Measurements from ENCODE around the gene DIP2C. TPM values are rescaled to one million over a fixed set of nuclear protein-coding genes. Genes with fewer than 3 reads are reported as not detected.

The DIP2C gene
- total RNA-seq, 1 donor = 19.9 TPM

DNA sequence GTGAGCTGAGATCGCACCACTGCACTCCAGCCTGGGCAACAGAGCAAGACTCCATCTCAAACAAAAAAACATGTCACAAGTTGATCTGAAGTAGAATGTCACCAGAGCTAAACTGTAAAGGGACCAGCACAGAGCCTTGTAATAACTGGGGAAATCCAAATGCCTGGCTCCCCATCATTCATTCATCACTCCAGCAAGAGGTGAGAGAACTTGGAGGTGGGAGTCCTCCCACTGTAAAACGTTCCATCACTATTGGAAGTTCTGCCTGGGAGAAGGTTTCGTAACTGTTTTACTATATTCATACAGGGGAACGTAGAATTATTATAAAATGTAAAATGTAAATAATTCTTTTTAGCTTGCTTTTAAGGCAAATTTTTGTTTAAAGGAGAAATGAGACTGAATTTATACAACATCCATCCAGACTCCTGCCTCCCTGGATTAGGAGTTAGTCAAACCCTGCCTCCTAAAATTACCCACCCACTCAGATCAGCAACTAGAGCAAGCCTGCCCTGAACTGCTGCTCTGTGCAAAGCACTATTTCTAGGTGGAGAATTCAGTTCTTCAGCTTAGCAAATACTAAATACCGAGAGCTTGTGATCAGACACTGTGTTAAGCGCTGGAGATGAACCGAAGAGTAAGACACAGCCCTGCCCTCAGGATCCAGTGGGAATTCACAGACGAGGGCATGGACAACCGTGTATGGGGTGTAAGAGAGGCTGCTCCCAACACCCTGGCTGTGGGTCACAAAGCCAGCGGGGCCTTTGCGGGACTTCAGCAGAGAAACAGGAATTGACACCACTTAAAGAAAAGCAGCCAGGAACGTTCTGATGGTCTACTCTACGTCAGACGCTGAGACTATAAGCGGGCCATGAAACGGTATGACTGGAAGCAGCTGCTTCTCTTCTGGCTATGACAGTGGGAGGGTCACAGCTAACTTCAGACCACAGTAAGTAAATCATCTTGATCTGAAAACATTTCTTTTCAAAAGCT is 345.9 kb downstream of the DIP2C start:
- peak; percentile 31 for DNase-seq (ENCODE audit: low read depth)
- no peak overlapping the region for H3K4me3 ChIP-seq (ENCODE audit: low read depth, low read length)
- TF ChIP-seq, protein P1, sequence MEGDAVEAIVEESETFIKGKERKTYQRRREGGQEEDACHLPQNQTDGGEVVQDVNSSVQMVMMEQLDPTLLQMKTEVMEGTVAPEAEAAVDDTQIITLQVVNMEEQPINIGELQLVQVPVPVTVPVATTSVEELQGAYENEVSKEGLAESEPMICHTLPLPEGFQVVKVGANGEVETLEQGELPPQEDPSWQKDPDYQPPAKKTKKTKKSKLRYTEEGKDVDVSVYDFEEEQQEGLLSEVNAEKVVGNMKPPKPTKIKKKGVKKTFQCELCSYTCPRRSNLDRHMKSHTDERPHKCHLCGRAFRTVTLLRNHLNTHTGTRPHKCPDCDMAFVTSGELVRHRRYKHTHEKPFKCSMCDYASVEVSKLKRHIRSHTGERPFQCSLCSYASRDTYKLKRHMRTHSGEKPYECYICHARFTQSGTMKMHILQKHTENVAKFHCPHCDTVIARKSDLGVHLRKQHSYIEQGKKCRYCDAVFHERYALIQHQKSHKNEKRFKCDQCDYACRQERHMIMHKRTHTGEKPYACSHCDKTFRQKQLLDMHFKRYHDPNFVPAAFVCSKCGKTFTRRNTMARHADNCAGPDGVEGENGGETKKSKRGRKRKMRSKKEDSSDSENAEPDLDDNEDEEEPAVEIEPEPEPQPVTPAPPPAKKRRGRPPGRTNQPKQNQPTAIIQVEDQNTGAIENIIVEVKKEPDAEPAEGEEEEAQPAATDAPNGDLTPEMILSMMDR (IDR thresholded peaks at IDR 0.05; ENCODE audit: insufficient read depth, low read depth, low read length) = no peak

DNA sequence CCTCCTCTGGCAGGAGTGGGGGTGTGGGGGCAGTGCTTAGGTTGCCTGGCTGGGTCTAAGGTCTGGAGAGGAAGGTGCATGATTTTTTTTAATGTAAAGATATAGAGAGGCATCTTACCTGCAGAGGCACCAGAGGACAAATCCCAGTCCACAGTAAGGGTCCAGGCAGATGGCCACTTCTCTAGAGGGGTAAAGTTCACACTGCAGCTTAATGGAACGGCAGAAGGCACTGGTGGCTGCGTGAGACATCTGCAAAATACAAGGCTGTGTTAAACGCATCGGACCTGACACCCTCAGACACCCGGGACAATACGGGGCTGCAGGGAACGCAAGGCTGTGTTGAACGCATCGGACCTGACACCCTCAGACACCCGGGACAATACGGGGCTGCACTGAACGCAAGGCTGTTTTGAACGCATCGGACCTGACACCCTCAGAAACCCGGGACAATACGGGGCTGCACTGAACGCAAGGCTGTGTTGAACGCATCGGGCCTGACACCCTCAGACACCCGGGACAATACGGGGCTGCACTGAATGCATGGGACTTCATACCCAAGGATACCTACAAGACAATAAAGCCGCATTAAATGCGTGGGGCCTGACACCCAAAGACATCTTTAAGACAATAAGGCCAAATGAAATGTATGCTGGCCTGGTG is 348.3 kb downstream of the DIP2C start:
- no peak for DNase-seq (ENCODE audit: low read depth)
- H3K4me3 ChIP-seq (ENCODE audit: low read depth, low read length) = no peak overlapping the region
- TF ChIP-seq, protein P1 (IDR thresholded peaks at IDR 0.05; ENCODE audit: insufficient read depth, low read depth, low read length) = no peak

DNA sequence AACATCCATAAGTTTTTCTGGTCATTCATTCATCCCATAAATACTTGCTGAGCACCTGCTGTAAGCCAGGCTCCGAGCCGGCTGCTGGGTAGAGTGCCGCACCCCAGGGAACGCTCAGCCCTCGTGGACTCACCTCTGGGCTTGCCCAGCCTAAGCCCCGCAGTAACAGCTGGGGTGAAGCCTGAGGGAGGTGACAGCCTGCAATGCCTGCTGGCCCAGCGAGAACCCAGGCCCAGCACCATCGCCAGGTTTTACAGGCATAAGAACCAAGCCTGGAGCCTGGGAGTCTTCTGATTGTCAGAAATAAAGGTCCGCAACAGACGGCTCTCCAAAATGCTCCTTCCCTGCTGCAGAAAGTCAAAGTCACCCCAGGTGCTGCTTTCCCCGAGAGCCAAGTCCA is 348.8 kb downstream of the DIP2C start:
- no peak overlapping the region for H3K4me3 ChIP-seq (ENCODE audit: low read depth, low read length)
- DNase-seq (ENCODE audit: low read depth) = no peak
- TF ChIP-seq, protein P1 (IDR thresholded peaks at IDR 0.05; ENCODE audit: insufficient read depth, low read depth, low read length) = no peak

DNA sequence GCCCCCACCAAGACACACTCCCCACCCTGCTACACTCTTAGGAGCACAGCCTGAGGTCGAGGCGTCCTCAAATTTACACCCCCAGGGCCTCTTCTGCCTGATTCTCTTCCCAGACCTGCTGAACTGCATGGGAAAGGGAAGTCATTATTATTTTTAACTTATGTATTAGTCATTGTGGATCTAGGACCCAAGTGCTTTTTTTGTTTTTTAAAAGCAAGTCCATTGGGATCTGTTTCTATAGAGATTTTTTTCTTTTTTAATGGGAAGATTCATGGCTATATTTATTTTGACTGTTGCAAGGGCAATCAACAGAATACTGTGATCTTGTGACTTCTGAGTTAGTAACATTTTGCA is 350.5 kb downstream of the DIP2C start:
- H3K4me3 ChIP-seq (ENCODE audit: low read depth, low read length) = no peak overlapping the region
- DNase-seq (ENCODE audit: low read depth) = no peak
- TF ChIP-seq, protein P1 (IDR thresholded peaks at IDR 0.05; ENCODE audit: insufficient read depth, low read depth, low read length) = no peak

DNA sequence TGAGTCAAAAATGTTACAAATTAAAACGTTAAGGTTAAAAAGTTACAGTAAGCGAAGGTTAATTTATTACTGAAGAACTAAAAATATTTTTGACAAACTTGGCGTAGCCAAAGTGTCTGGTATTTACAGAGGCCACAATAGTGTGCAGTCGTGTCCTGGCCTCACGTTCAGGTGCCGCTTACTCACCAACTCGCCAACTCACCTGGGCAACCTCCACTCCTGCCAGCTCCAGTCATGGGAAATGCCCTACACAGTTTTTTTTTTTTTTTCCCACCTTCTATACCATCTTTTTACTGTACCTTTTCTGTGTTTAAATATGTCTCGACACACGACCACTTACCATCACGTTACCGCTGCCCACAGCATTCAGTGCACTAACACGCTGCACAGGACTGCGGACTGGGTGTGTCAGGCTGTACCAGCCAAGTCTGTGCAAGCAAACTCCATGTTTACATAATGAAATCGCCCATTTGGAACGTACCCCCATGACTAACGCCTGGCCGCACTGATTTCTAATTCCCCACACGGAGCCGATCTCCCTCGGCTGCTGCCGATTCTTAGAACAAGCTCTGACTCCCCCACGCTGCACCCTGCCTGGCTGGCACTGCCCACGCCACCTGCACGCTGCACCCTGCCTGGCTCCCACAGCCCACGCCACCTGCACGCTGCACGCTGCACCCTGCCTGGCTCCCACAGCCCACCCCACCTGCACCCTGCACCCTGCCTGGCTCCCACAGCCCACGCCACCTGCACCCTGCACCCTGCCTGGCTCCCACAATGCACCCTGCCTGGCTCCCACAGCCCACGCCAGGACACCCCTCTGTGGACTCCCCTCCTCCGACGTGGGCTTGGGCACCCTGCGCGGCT is 351.1 kb downstream of the DIP2C start:
- H3K4me3 ChIP-seq (ENCODE audit: low read depth, low read length) = no peak overlapping the region
- no peak for DNase-seq (ENCODE audit: low read depth)
- TF ChIP-seq, protein P1 (IDR thresholded peaks at IDR 0.05; ENCODE audit: insufficient read depth, low read depth, low read length) = no peak

DNA sequence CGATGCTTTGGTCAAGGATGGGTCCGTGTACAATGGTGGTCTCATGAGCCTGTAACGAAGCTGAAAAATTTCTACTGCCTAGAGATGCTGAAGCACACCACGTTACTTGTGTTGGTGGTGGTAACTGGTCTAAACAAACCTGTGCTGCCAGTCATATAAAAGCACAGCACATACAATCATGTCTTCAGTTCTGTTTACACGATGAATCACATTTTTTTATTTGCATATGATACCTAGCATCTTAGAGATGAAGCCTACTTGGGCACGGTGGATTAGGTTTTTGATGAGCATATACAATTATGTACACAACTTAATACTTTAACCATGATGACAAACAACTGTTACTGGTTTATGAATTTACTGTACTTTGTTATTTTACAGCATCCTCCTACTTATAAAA is 353.2 kb downstream of the DIP2C start:
- DNase-seq (ENCODE audit: low read depth) = no peak
- H3K4me3 ChIP-seq (ENCODE audit: low read depth, low read length) = no peak overlapping the region
- TF ChIP-seq, protein P1 (IDR thresholded peaks at IDR 0.05; ENCODE audit: insufficient read depth, low read depth, low read length) = no peak
